GM19099 (cell line): ENCODE data around the gene TMTC1.

Experiments used
- POLR2A ChIP-seq: IDR thresholded peaks from 3 replicates; pipeline ENCODE4 v1.6.1; 2011; ENCODE audit warnings: low read depth; ENCODE audit not compliant: insufficient read length; ENCODE audit errors: extremely low read depth

Gene TMTC1

DNA sequence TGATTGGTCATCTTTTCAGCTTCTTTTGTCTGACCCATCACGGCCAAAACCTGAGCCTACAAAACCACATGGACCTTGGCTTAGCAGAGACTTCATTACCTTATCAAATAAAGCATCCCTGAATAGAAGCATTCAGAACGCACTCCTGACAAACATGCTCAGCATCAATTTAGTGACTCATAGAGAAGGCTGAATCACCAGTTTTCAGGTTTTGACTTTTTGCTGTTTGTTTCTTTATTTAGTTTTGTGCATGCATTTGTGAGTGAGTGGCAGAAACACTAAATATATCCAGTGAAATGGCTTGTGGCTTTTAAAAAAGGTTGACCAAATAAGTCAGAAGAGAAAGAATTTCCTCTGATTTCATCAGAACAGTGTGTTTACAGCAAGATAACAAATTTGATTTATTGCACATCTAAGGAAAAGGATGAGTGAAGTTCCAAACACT is 267.3 kb downstream of the TMTC1 start:
- TF ChIP-seq POLR2A: no peak

DNA sequence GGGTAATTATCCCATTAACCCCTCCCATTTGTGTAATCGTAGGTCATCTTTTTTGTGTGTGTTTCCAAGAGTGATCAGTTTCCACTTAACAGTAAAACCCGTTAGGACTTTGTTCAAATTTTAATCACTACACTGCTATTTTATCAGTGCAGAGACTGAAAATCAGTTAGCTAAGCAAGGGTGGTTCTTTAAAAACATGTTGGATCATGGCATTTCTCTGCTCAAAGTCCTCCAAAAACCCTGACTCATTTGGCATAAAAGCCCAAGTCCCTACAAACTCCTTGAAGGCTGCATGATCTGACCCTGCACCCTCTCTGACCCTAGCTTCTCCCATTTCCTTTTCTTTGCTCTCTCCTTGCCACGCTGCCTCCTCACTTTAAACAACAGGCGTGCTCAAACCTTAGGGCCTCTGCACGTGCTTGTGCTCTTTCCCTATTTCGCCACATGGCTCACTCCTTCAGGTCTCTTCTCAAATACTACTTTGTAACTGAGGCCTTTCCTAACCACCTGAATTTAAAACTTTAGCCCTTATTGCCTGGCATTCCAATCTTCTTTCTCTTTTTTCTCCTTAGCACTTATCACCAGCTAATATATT is 273.1 kb downstream of the TMTC1 start:
- TF ChIP-seq POLR2A: no peak

- TF ChIP-seq POLR2A: no peak
Observed at GRCh38 chr12:29509503-29509902, 274.2 kb downstream of the TMTC1 start.

GRCh38 chr12:29508949-29509348 is 274.8 kb downstream of the TMTC1 start:
- no peak for TF ChIP-seq POLR2A

DNA sequence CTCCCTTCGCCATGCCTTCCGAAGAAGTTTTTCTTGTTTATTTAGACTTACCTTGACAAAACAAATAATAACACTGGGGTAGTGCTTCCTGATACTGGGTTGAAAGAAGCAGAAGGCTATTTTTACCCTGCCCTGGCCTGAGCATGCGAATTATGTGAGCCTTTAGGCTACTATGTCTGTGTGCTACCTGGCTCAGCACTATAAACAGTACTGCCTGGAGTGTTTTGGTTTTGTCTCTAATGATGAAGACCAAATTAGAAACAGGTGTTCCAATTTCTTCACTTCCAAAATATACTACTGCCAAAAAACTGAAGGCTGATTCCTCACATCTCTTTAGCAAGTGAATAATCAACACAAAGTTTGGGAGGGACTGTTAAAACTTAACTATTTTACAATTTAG is 278.6 kb downstream of the TMTC1 start:
- no peak for TF ChIP-seq POLR2A

GRCh38 chr12:29503283-29503682 is 280.5 kb downstream of the TMTC1 start:
- no peak for TF ChIP-seq POLR2A

DNA sequence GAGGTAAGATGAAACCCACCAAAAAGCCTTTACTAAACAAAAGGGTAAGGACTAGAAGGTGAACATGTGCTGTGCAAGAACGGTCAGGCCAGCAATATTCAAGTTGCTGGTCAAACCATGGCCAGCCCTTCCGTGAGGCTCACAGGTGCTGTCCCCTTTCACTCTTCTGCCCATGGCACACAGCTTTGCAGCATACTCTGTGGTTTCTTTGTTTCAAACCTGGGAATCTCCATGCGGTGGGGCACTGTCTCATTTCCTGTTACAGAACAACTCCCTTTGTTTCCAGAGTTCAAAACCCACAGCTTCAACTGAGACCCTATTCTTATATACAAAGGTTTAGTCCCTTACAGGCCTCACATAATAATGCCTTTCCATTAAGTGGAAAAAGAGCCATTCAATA is 284.5 kb downstream of the TMTC1 start:
- TF ChIP-seq POLR2A: no peak

GRCh38 chr12:29497588-29497987 is 286.2 kb downstream of the TMTC1 start, which contains the start of gene OVCH1:
Gene OVCH1 (minus strand): TSS chr12:29497686. CDS start chr12:29497686, 0 bp downstream.
- no peak for TF ChIP-seq POLR2A

- TF ChIP-seq POLR2A: no peak
Observed at GRCh38 chr12:29492891-29493290, 290.9 kb downstream of the TMTC1 start.

DNA sequence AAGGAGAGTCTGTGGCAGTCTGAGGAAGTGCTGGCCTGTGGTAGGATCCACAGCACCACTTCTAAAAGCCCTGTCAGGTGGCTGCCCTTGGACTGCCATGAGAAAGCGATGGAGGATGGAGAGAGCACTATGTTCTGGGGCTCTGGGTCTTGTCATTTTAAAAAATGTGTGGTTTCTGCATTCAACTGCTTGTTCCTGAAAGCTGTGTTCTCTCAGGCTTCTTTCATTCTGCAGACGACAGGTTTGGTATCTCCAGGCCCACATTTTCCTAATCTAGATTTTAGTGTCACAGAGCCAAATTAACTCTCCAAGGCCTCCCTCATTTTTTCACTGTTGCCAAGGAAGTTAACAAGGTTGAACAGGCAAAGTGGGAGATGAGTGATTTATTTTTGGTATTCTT is 296.8 kb downstream of the TMTC1 start:
- TF ChIP-seq POLR2A: no peak

DNA sequence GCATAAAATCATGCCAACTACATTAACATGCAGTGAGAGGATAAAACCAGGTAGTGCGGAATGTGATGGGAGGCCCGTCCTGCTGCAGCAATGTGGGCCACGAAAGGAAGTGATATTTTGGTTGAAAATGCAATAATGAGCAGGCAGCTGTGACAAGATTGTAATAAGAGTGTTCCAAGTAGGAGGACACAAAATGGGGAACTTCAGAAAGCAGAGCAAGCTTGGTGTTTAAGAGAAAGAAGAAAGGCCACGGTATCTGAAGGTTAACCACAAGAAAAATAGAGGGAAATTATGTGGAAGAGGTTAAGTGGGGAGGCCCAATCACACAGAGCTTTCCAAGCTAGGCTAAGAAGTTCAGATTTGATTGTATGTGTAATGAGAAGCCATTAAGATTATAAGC is 320.5 kb downstream of the TMTC1 start:
- no peak for TF ChIP-seq POLR2A

DNA sequence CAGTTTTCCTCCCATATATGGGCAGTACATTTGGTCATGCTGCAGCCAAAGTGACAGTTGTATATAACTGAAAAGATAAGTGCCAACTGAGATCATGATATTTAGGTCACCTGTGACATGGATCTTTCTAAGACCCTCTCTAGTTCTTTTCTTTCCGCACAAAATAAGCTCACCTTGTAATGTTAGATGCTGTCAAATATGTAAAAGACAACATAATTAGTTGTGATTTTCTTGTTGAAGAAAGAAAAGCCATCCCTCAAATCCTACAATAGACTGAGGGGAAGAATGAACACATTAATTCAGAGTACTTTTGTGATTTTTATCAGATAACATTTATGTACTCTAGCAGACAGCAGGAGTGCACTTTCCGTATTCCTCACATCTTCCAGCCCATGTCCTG is 323.7 kb downstream of the TMTC1 start:
- no peak for TF ChIP-seq POLR2A

GRCh38 chr12:29455087-29455486 is 328.7 kb downstream of the TMTC1 start:
- TF ChIP-seq POLR2A: no peak

- TF ChIP-seq POLR2A: no peak
Observed at GRCh38 chr12:29451888-29452287, 331.9 kb downstream of the TMTC1 start.
